UCSD-AML1 (cell line): ENCODE measurements around the gene FOXK1.
"Not testable (repeated sequence)": the region's sequence is repeated elsewhere in the genome, so short reads cannot be mapped to it uniquely, and the experiment has no call there.

ENCODE experiments used
- DNase-seq: peaks from one replicate; lab custom pipeline; 2025; ENCODE audit not compliant: unreplicated experiment; lab: John Stamatoyannopoulos, UW

Gene FOXK1

DNA sequence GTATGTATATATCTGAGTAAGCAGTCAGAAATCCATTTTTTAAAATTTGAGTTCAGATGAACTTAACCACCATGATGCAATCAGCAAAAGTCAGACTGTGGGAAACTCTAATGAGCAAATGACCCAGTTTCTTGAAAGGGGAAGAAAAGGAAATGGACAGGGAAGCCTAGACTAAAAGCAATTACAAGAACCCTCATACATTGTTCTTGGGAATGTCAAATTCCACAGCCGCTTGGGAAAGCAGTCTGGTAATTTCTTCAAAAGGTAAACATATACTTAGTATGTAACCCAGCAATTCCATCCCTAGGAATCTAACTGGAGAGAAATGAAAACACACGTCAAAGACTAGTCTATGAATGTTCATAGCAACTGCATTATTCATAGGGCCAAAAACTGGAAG, 16.4 kb upstream of the FOXK1 start:
- DNase-seq = no peak

DNA sequence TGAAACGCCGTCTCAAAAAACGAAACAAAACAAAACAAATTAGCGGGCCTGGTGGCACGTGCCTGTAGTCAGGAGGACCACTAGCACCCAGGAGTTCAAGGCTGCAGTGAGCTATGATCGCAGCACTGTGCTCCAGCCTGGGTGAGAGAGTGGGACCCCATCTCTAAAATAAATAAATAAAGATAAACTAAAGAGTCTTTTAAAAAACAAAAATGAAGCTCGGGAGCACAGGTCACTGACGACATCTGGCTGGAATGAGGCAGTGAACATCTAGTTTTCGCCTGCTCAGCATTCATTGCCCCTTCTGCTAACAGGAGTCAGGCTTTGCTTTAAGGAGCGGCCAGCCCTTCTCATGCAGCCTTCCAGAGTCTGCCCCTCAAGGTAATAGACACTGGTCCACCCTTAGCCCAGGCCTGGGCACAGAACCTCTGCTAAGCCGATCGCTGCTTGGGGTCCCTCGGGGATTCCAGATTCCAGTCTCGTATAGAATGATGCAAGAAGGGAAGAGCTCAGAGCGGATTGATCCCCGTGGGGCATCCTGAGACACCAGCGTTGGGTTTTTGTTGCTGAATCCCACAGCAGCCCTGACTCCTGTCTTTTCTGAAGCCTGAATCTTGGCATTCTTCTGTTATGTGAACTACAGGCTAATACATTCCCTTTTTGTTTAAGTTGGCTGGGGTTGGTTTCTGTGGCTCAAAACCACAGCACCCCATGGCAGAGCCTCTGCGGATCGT, 14.2 kb upstream of the FOXK1 start:
- no peak for DNase-seq

DNA sequence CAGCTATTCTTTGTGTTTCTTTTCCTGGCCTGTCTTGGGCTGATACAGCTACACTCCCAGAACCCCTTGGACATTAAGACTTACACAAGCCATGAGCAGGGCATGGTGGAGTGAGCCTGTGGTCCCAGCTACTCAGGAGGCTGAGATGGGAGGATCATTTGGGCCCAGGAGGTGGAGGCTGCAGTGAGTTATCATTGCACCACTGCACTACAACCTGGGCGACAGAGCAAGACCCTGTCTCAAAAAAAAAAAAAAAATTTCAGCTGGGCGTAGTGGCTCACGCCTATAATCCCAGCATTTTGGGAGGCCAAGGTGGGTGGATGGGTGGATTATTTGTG, 13.6 kb upstream of the FOXK1 start:
- no peak for DNase-seq

DNA sequence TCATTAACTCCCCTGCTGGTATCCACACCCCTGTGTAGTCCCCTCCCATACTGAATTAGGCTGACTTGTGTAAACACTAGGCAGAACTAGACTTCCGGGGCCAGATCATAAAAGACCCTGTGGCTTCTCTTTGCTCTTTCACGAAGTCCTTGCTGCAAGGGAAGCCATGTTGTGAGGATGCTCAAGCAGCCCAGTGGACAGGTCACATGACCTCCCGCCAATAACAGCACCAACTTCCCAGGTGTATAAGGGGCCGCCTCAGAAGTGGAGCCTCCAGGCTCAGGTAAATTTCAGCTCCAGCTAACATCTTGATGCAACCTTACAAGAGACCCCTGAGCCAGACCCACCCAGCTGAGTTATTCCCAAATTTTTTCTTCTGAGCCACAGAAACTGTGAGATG, 11.3 kb upstream of the FOXK1 start:
- no peak for DNase-seq

DNA sequence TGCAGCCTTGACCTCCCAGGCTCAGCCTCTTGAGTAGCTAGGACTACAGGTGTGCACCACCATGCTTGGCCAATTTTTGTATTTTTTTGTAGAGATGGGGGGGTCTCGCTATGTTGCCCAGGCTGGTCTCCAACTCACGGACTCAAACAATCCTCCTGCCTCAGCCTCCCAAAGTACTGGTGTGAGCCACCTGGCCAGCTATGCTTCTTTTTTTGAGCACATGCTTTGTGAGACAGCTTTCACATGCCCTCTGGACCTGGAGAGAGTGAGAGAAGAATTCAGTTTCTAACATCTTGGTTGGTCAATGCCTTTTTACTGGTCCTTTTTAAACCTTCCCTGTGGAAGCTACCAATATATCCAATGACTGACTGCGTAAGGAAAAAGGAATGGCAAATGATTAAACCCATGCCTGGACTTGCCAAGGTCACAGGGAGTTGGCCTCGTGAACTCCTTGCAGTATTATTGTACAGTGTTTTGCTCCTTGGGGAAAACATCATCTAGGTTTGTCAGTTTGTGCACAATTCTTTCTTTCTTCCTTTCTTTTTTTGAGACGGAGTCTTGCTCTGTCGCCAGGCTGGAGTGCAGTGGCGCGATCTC, 6.2 kb upstream of the FOXK1 start:
- no peak for DNase-seq

DNA sequence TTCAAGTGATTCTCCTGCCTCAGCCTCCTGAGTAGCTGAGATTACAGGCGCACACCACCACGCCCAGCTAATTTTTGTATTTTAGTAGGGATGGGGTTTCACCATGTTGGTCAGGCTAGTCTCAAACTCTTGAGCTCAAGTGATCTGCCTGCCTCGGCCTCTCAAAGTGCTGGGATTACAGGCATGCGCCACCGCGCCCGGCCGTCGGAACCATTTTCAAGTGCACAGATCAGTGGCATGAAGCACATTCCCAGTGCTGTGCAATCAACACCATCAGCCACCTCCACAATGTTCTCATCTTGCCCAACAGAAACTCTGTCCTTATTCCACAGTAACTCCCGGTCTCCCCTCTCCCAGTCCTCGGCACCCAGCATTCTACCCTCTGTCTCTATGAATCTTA, 4.6 kb upstream of the FOXK1 start:
- DNase-seq = not testable (repeated sequence)

DNA sequence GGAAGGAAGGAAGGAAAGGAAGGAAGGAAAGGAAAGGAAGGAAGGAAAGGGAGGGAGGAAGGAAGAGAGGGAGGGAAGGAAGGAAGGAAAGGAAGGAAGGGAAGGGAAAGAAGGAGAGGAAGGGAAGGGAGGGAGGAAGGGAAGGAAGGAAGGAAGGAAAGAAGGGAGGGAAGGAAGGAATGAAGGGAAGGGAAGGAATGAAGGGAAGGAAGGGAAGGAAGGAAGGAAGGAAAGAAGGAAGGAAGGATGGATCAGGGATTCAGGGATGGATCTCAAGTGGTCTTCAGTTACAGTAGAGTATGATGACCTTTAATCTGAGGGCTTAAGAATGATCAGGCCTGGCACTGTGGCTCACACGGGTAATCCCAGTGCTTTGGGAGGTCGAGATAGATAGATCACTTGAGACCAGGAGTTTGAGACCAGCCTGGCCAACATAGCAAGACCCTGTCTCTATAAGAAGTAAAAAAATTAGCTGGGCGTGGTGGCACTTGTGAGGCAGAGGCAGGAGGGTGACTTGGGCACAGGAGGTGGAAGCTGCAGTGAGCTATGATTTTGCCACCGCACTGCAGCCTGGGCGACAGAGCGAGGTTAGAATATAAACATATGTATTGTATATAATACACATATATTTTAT, 760 bp upstream of the FOXK1 start:
- DNase-seq = no peak

DNA sequence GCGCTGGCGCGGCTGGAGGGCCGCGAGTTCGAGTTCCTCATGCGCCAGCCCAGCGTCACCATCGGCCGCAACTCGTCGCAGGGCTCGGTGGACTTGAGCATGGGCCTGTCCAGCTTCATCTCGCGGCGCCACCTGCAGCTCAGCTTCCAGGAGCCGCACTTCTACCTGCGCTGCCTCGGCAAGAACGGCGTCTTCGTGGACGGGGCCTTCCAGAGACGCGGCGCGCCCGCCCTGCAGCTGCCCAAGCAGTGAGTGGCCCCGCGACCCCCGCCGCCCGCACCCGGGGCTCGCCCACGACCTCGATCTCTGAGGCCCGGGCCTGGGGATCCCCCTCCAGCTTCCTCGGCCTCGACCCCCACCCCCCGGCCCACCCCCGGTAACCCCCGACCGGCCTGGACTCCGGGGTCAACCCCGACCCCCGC, 537 bp downstream of the FOXK1 start:
- no peak for DNase-seq

DNA sequence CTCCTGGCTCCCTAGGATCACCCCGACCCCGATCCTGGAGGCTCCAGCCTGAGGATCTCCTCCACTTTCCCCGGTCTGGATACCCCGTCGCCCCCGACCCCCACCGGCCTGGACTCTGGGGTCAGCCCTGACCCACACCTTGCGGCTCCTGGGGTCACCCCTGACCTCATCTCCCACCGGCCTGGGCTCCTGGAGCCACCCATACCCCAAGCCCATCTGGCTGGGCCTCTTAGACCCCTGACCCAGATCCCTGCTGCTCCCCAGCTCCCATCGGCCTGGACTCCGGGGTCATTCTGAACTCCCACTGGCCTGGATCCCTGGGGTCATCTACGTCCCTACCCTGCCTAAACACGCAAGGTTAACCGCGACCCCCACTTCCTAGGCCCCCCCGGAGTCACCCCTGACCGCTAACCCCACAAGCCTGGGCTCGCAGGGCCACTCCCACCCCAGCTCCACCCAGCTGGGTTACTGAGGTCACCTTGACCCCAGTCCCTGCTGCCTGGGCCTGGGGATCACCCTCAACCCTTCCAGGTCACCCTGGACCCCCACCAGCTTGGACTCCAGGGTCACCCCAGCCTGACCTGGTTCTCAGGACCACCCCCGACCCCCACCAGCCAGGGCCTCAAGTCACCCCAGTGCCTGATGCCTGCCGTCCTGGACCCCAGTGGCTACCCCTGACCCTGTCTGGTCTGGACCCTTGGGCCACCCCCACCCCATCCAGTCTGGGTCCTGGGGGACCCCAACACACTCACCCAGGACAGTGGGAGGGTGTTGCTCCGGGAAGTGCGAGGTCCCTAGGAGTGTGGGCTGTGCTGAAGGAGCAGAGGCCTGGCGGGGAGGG, 1.2 kb downstream of the FOXK1 start:
- DNase-seq = no peak

DNA sequence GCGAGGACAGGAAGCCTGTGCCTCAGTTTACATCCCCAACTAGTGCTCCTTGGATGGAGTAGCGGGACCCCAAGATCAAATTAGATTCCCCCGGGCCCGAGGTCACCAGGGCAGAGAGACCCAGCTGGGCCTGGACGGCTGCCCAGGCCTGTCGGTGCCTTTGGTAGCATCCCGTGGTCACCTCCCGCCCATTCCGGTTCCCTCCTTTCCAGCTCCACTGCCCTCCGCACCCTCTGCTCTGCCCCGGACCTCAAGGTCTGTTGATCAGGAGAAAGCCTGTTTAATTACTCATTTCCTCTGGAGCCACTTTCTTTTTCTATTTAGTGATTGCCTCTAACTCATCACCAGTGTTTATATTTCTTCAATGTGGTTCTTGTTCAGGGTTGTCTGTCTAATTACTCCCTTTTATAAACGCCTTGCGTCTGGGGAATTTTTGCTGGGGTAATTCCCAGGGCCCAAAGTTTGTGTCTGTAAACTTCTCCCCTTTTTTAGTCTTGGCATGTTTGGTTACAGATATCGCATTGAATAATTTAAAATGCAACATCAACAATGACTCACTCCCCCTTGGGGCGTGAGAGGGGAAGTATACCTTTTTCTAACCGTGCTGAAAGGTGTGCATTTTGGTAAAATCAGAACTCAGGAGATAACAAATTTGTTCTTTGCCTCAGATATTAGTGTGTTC, 1.9 kb downstream of the FOXK1 start:
- no peak for DNase-seq

DNA sequence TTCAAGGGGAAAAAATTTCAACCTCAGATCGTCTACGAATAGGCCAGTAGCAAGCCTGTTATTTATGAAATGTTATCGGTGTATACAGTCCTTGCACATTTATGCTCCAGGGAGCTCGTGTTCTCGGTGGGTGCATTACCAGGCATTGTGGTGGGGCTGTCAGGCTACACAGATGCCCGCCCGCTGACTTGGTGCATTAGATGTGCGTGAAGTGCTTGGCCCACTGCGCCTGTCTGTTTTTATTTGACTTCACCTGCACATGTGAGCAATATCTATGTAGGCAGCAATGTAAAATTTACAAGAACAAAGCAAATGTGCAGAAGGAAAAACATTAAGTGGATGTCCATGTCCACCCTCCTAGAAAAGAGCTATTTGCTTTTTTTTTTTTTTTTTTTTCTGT, 2.8 kb downstream of the FOXK1 start:
- DNase-seq = no peak

DNA sequence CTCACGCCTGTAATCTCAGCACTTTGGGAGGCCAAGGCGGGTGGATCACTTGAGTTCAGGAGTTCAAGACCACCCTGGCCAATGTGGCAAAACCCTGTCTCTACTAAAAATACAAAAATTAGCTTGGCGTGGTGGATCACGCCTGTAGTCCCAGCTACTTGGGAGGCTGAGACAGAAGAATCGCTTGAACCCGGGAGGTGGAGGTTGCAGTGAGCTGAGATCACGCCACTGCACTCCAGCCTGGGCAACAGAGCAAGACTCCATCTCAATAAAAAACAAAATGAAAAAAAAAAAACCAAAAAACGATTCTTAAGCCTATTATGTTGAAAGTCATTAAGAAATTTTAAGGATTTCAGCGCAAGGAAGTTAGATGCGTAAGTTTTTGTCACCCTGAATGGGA, 3.6 kb downstream of the FOXK1 start:
- DNase-seq = not testable (repeated sequence)

DNA sequence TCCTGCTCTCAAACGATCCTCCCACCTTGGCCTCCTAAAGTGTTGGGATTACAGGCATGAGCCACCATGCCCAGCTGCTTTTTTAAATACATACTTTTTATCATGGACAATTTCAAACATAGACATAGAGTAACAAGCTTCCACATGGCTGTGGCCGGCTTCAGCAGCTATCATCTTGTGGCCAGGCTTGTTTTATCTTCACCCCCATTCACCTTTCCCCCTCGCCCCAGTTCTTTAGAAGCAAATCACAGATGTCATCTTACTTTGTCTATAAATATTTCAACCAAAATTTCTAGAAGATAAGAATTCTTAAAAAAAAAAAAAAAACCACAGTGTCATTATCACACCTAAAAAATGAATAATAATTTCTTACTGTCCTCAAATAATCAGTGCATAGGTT, 5.9 kb downstream of the FOXK1 start:
- no peak for DNase-seq

DNA sequence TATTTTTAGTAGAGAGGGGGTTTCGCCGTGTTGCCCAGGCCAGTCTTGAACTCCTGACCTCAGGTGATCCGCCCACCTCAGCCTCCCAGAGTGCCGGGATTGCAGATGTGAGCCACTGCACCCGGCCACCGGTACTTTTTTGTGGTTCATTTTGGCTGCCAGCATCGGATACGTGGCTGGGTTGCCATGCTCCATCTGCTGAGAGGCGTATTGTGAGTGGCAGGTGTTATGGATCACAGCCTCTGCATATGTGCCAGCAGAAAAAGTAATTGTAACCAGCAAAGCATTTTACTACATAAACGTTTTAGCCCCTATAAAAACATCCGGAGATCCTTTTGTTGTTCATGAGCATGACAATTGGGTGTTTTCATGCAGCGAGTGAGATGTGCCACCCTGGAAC, 7.1 kb downstream of the FOXK1 start:
- no peak for DNase-seq

DNA sequence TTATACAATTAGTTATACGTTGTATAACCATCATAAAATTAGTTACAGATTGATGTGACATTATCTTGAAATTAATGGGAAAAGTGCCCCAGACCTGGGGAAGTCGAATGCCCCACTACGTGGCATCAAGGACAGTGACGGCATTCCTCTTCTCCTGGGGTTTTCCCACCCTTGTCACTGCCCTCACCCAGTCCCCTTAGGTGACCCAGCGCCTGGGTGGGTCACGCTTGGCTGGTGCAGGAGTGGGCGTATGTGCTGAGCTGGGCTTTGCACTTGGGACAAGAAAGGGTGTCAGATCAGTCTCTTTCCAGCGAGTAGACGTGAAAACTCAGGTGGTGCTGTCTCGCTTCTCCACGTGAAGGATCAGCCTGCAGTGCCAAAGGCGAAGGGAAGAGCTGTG, 7.6 kb downstream of the FOXK1 start:
- no peak for DNase-seq

DNA sequence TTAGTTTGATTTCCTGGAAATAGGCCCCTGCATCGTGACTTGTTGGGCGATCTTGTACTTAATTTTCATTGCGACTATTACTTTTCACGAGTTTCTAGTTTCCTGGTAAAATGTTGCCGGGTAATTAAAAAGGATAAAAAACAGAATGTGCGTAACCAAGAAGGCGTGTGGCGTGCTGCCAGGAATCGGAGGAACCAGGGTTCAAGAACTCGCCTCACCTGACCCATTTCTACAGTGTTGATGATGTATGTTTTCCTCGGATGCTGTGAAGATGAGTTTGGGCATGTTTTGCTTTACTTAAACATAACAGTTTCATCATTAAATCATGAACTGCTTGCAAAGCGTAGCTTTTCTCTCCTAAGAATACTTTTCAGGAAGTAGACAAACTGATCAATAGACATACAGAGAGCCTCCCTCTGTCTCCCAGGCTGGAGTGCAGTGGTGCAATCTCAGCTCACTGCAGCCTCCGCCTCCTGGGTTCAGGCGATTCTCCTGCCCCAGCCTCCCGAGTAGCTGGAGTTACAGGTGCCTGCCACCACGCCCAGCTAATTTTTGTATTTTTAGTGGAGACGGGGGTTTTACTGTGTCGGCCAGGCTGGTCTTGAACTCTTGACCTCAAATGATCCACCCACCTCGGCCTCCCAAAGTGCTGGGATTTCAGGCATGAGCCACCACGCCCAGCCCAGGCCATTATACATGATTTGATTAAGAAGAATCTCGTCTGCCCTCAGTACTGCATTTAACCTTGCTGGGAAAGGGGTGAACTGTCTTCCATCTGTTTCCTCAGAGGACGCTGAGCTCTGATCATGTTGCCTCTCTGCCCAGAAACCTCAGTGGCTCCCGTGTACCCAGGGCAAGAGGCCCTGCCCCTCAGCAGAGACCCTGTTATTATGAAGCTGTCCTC, 9.1 kb downstream of the FOXK1 start:
- DNase-seq = no peak

DNA sequence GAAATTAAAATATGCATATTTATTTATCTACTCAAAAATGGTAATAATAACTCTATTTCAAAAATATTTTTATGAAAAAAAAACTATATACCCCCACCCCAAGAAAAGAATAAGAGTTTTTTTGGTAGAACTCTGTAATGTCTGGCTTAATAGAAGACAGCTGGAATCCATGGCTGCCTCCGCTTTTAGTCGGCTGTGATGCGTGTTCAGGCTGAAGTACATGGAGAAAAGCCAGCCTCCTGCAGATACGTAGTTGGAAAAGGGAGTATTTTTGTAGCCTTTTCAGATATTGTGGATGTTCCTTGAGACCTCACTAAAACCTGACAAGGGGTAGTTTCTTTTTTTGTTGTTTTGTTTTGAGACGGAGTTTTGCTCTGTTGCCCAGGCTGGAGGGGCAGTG, 10.0 kb downstream of the FOXK1 start:
- no peak for DNase-seq

DNA sequence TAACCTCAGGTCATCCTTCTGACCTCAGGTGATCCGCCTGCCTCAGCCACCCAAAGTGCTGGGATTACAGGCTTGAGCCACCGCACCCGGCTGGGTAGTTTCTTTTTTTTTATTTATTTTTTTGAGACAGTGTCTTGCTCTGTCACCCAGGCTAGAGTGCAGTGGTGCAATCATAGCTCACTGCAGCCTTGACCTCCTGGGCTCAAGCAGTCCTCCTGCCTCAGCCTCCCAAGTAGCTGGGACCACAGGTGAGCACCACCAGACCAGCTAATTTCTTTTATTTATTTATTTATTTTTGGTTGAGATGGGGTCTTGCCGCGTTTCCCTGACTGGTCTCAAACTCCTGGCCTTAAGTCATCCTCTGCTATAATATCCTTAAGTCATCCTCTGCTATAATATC, 10.5 kb downstream of the FOXK1 start:
- not testable (repeated sequence) for DNase-seq

DNA sequence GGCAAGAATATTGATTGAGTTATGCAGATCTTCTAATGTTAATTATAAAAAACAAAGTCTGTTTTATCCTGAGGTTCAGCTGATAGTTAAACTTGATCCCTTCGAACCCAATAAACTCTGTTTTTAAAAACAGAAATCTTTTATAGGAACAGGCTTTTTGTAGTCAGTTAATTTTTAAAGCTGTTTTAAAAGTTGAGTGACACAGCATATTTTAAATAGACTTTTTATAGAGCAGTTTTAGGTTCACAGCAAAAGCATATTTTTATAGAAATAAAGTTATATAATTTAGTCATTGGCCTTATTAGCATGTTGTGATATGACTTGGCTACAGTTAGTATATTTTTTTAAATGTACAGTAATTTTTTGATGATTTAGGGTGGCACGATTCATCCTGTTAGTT, 11.1 kb downstream of the FOXK1 start:
- no peak for DNase-seq

DNA sequence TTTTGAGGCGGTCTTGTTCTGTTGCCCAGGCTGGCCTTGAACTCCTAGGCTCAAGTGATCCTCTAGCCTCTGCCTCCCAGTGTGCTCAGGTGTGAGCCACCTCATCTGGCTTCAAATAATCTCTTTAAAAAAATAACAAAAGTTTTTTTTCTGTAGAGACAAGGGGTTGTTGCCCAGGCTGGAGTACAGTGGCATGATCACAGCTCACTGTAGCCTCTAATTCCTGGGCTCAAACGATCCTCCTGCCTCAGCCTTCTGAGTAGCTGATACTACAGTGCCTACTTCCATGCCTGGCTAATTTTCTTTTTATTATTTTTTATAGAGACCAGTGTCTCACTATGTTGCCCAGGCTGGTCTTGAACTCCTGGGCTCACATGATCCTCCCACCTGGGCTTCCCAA, 11.7 kb downstream of the FOXK1 start:
- DNase-seq = no peak
